K562 (cell line): Measurements from ENCODE around the gene MMP17. TPM values are rescaled to one million over a fixed set of nuclear protein-coding genes. Genes with fewer than 3 reads are reported as not detected.

Source experiments
- CTCFL ChIP-seq: IDR thresholded peaks from 2 replicates; pipeline ENCODE4 v1.6.1; 2011; ENCODE audit warnings: borderline replicate concordance, low read depth, mild to moderate bottlenecking, moderate library complexity, low read length; ENCODE audit not compliant: insufficient read depth, poor library complexity, severe bottlenecking
- HMBOX1 ChIP-seq: sonication (generic); IDR thresholded peaks from 2 replicates; pipeline ENCODE4 v1.6.1; 2016
- PTTG1 ChIP-seq: fragments of 450-650 bp; IDR thresholded peaks from 2 replicates; pipeline ENCODE4 v1.6.1; 2016; ENCODE audit warnings: low read depth, mild to moderate bottlenecking, missing genetic modification characterization, missing compliant biosample characterization
- ZNF175 ChIP-seq: fragments of 200-800 bp; sonication (Bioruptor generic); IDR thresholded peaks from 2 replicates; pipeline ENCODE4 v1.6.1; 2016; ENCODE audit warnings: low read depth, mild to moderate bottlenecking, missing genetic modification characterization, missing compliant biosample characterization
- ZNF592 ChIP-seq: fragments of 450-650 bp; IDR thresholded peaks from 2 replicates; pipeline ENCODE4 v1.6.1; 2017; ENCODE audit warnings: antibody characterized with exemption, mild to moderate bottlenecking
- polyA plus RNA-seq, 8 experiments: library from polyadenylated mRNA; depleted of rRNA in 4 of 8; stranded (reverse) in 5 of 8; unstranded in 3 of 8; fragments of >200 nt; fragmentation: Nextera tagmentation in 2 of 8; fragmentation: Illumina TruSeq in 1 of 8; extraction: Ambion mirVana in 2 of 8; extraction: Trizol in 1 of 8; gene quantifications; 2 replicates each; pipeline versions ENCODE4 v1.2.1 to v1.2.3, GENCODE V29; 2011 to 2014; ENCODE audit warnings: inconsistent platforms in 1 of 8, missing spikeins in 1 of 8
- total RNA-seq, 7 experiments: library from RNA; depleted of rRNA in 6 of 7; stranded (reverse); fragments of >200 nt in 6 of 7; fragmentation: Illumina TruSeq in 2 of 7; extraction: Trizol in 2 of 7; gene quantifications; 2 replicates each; pipeline versions ENCODE4 v1.2.1 to v1.2.3, GENCODE V29; 2011 to 2021; ENCODE audit warnings: low replicate concordance in 1 of 7

Gene MMP17
- total and polyA plus RNA-seq, 9 of the 15 experiments (the other 6 are each of a cell fraction or from before 2014, with no cell fraction given) = 1.1 to 21.2 (median 17.1) TPM; not detected in 2

GRCh38 chr12:131832321-131833231 lies 4.4 kb downstream of the MMP17 start (continued):
- TF ChIP-seq HMBOX1 (no peak), ZNF175 (CRISPR knock-in tag) (no peak), PTTG1 (no peak), CTCFL (no peak), ZNF592 (no peak)
